GM23248 (cell line): ENCODE measurements around the gene HOXC11. TPM values are rescaled to one million over a fixed set of nuclear protein-coding genes. Genes with fewer than 3 reads are reported as not detected.

Experiments used
- DNase-seq: peaks from one replicate; pipeline ENCODE4 v3.0.0-alpha.2; 2015
- H2AFZ ChIP-seq: fragments of 200-600 bp; sonication (generic); 2 replicates; pipeline ENCODE4 v1.6.1; 2016; ENCODE audit warnings: antibody characterized with exemption
- H3F3A ChIP-seq: fragments of 200-600 bp; sonication (generic); 2 replicates; pipeline ENCODE4 v1.6.1; 2016; ENCODE audit warnings: mild to moderate bottlenecking, antibody characterized with exemption, mixed run types; ENCODE audit not compliant: insufficient read depth
- H3K27ac ChIP-seq: fragments of 200-600 bp; sonication (generic); 2 replicates; pipeline ENCODE4 v1.5.1; 2016; ENCODE audit warnings: mild to moderate bottlenecking
- H3K27me3 ChIP-seq: fragments of 200-600 bp; sonication (generic); replicated peaks from 2 replicates; pipeline ENCODE4 v1.6.1; 2016; ENCODE audit warnings: mild to moderate bottlenecking; ENCODE audit not compliant: insufficient read depth
- H3K36me3 ChIP-seq: fragments of 200-600 bp; sonication (generic); 2 replicates; pipeline ENCODE4 v1.6.1; 2016; ENCODE audit warnings: low read depth, mild to moderate bottlenecking
- H3K4me1 ChIP-seq: fragments of 200-600 bp; sonication (generic); 2 replicates; pipeline ENCODE4 v1.6.1; 2016; ENCODE audit warnings: mild to moderate bottlenecking; ENCODE audit not compliant: insufficient read depth
- H3K4me2 ChIP-seq: fragments of 200-600 bp; sonication (generic); one replicate; pipeline ENCODE4 v1.6.1; 2016; ENCODE audit warnings: mild to moderate bottlenecking; ENCODE audit not compliant: unreplicated experiment
- H3K4me3 ChIP-seq: fragments of 200-600 bp; sonication (generic); 2 replicates; pipeline ENCODE4 v1.5.1; 2016; ENCODE audit warnings: mild to moderate bottlenecking
- H3K79me2 ChIP-seq: fragments of 200-600 bp; sonication (generic); 2 replicates; pipeline ENCODE4 v1.6.1; 2016; ENCODE audit warnings: mild to moderate bottlenecking; ENCODE audit not compliant: insufficient read depth
- H3K9ac ChIP-seq: fragments of 200-600 bp; sonication (generic); 2 replicates; pipeline ENCODE4 v1.6.1; 2016; ENCODE audit warnings: mild to moderate bottlenecking
- H3K9me2 ChIP-seq: fragments of 200-600 bp; sonication (generic); 2 replicates; pipeline ENCODE4 v1.6.1; 2016; ENCODE audit warnings: mixed run types, mild to moderate bottlenecking, moderate library complexity; ENCODE audit not compliant: insufficient read depth
- H3K9me3 ChIP-seq: fragments of 200-600 bp; sonication (generic); one replicate; pipeline ENCODE4 v1.6.1; 2017; ENCODE audit warnings: low read depth
- H4K20me1 ChIP-seq: fragments of 200-600 bp; sonication (generic); 2 replicates; pipeline ENCODE4 v1.6.0; 2016; ENCODE audit not compliant: insufficient read depth
- EZH2 ChIP-seq: fragments of 200-600 bp; sonication (generic); IDR thresholded peaks from 2 replicates; pipeline ENCODE4 v1.6.1; 2018; ENCODE audit warnings: antibody characterized with exemption, mild to moderate bottlenecking; ENCODE audit not compliant: insufficient read depth, poor library complexity, severe bottlenecking
- EZH2phosphoT487 ChIP-seq: fragments of 200-600 bp; sonication (generic); IDR thresholded peaks from 2 replicates; pipeline ENCODE4 v1.6.1; 2018; ENCODE audit warnings: antibody characterized with exemption, moderate library complexity, mild to moderate bottlenecking, low read depth; ENCODE audit not compliant: insufficient read depth
- WGBS, 2 experiments: methylation state at CpG; one replicate each; pipeline ENCODE4 v1.1.6; 2015 to 2017; ENCODE audit warnings: low lambda C conversion rate in 2 of 2, low coverage in 1 of 2; ENCODE audit errors: missing lambda C conversion rate in 2 of 2; 5-methylcytosine and 5-hydroxymethylcytosine counted together
- in situ Hi-C: fragments of 300-500 bp; cut with MboI; formaldehyde crosslinking; loops from 2 replicates; pipeline ENCODE4 v1.15.0; 2020
- polyA plus RNA-seq: library from polyadenylated mRNA; unstranded; fragments of >200 nt; fragmentation: Nextera tagmentation; extraction: Ambion mirVana; gene quantifications from 2 replicates; pipeline ENCODE4 v1.2.1, GENCODE V29; 2016
- total RNA-seq: library from RNA; depleted of rRNA; stranded (reverse); fragments of >200 nt; shearing (Covaris generic); gene quantifications from 2 replicates; pipeline ENCODE4 v1.2.3, GENCODE V29; 2014

Gene HOXC11
- total and polyA plus RNA-seq, 2 experiments from 2014 or later, result not detected

- no peak overlapping the region for H3K4me3 ChIP-seq
- no peak overlapping the region for H3K4me2 ChIP-seq
- no peak overlapping the region for H3K27ac ChIP-seq
- H3K4me1 ChIP-seq, result no peaks in the 10 kb centered on the region
- peaks cover 100% of the 10 kb centered on the region for H3K27me3 ChIP-seq
- TF ChIP-seq EZH2, result peak; percentile 82
- peak; percentile 80; the same call in 1 of the 2 replicates for TF ChIP-seq EZH2phosphoT487
- no peaks in the 10 kb centered on the region for H3K9me2 ChIP-seq
- H3K79me2 ChIP-seq, result no peaks in the 10 kb centered on the region
- 17 to 18% methylated on average over 34 to 35 of the region's 39 CpGs for WGBS, 2 experiments
- in situ Hi-C loops, result no loop called here
- H3K9me3 ChIP-seq, result no peaks in the 10 kb centered on the region
- DNase-seq, result no peak
- no peak overlapping the region for H2AFZ ChIP-seq
- H3K9ac ChIP-seq, result no peak overlapping the region
- H4K20me1 ChIP-seq, result no peaks in the 10 kb centered on the region
- no peaks in the 10 kb centered on the region for H3F3A ChIP-seq
- no peaks in the 10 kb centered on the region for H3K36me3 ChIP-seq
Observed at GRCh38 chr12:53960187-53961024, 12.5 kb upstream of the HOXC11 start.

GRCh38 chr12:53961025-53961761, 11.7 kb upstream of the HOXC11 start:
- H3K4me3 ChIP-seq, result no peak overlapping the region
- no peaks in the 10 kb centered on the region for H3F3A ChIP-seq
- H3K4me1 ChIP-seq, result no peaks in the 10 kb centered on the region
- no peaks in the 10 kb centered on the region for H3K9me2 ChIP-seq
- no peak overlapping the region for H3K27ac ChIP-seq
- no peaks in the 10 kb centered on the region for H3K9me3 ChIP-seq
- no peaks in the 10 kb centered on the region for H3K36me3 ChIP-seq
- TF ChIP-seq EZH2phosphoT487 (no peak), EZH2 (peak; percentile 73)
- H3K27me3 ChIP-seq, result peaks cover 100% of the 10 kb centered on the region
- 5% methylated on average over 64 to 67 of the region's 72 CpGs for WGBS, 2 experiments
- no peak overlapping the region for H2AFZ ChIP-seq
- H3K4me2 ChIP-seq, result no peak overlapping the region
- H4K20me1 ChIP-seq, result no peaks in the 10 kb centered on the region
- no peaks in the 10 kb centered on the region for H3K79me2 ChIP-seq
- in situ Hi-C loops, result no loop called here
- no peak for DNase-seq
- H3K9ac ChIP-seq, result no peak overlapping the region

GRCh38 chr12:53963005-53963404, 9.9 kb upstream of the HOXC11 start:
- H3K27me3 ChIP-seq, result peaks cover 100% of the 10 kb centered on the region
- no peaks in the 10 kb centered on the region for H4K20me1 ChIP-seq
- TF ChIP-seq EZH2 (peak; percentile 35), EZH2phosphoT487 (no peak)
- H3K9me2 ChIP-seq, result no peaks in the 10 kb centered on the region
- H3K36me3 ChIP-seq, result no peaks in the 10 kb centered on the region
- H3K9ac ChIP-seq, result no peak overlapping the region
- H3K4me1 ChIP-seq, result no peaks in the 10 kb centered on the region
- no peaks in the 10 kb centered on the region for H3K9me3 ChIP-seq
- H3F3A ChIP-seq, result no peaks in the 10 kb centered on the region
- H3K4me2 ChIP-seq, result no peak overlapping the region
- no peaks in the 10 kb centered on the region for H3K79me2 ChIP-seq
- no peak overlapping the region for H3K27ac ChIP-seq
- no peak for DNase-seq
- in situ Hi-C loops, result no loop called here
- no peak overlapping the region for H3K4me3 ChIP-seq
- WGBS, 2 experiments, result 35 to 42% methylated on average over 7 of the region's 7 CpGs
- H2AFZ ChIP-seq, result no peak overlapping the region

GRCh38 chr12:53963434-53964314, 9.3 kb upstream of the HOXC11 start:
- H3K27me3 ChIP-seq, result peaks cover 99% of the 10 kb centered on the region
- in situ Hi-C loops, result no loop called here
- no peaks in the 10 kb centered on the region for H3K79me2 ChIP-seq
- no peak for DNase-seq
- 14 to 15% methylated on average over 38 of the region's 38 CpGs for WGBS, 2 experiments
- no peak overlapping the region for H3K4me2 ChIP-seq
- H2AFZ ChIP-seq, result no peak overlapping the region
- H3K9ac ChIP-seq, result no peak overlapping the region
- H3K27ac ChIP-seq, result no peak overlapping the region
- no peaks in the 10 kb centered on the region for H3F3A ChIP-seq
- no peaks in the 10 kb centered on the region for H4K20me1 ChIP-seq
- no peaks in the 10 kb centered on the region for H3K9me2 ChIP-seq
- no peaks in the 10 kb centered on the region for H3K9me3 ChIP-seq
- TF ChIP-seq EZH2, result peak; percentile 49
- 0 out of 2 replicates have a peak, but pooled peaks have one; percentile 28 for TF ChIP-seq EZH2phosphoT487
- no peaks in the 10 kb centered on the region for H3K4me1 ChIP-seq
- H3K4me3 ChIP-seq, result no peak overlapping the region
- no peaks in the 10 kb centered on the region for H3K36me3 ChIP-seq
